Thymus (tissue), 11 donors: Measurements from ENCODE around the gene CXCL14. TPM values are rescaled to one million over a fixed set of nuclear protein-coding genes. Genes with fewer than 3 reads are reported as not detected.

ENCODE experiments used
- DNase-seq, 9 donors: peaks; one replicate each; pipeline ENCODE4 v3.0.0-alpha.2; 2013; ENCODE audit warnings: low spot score in 9 of 9, low read depth in 6 of 9, missing footprints in 1 of 9
- H3K27ac ChIP-seq, 2 donors: one replicate each; pipeline ENCODE4 v1.5.1; 2013; ENCODE audit warnings: control low read depth in 1 of 2, low read depth in 1 of 2, low read length in 1 of 2, mild to moderate bottlenecking in 1 of 2, moderate library complexity in 1 of 2
- H3K27me3 ChIP-seq, 2 donors: one replicate each; pipeline ENCODE4 v1.5.1; 2013; ENCODE audit warnings: low read length in 1 of 2; ENCODE audit not compliant: control insufficient read depth in 2 of 2, insufficient read depth in 1 of 2
- H3K36me3 ChIP-seq, 2 donors: one replicate each; pipeline ENCODE4 v1.5.1; 2013; ENCODE audit warnings: low read length in 1 of 2, mild to moderate bottlenecking in 1 of 2, moderate library complexity in 1 of 2; ENCODE audit not compliant: control insufficient read depth in 2 of 2, insufficient read depth in 2 of 2
- H3K4me1 ChIP-seq, 2 donors: one replicate each; pipeline ENCODE4 v1.5.1; 2013; ENCODE audit warnings: low read length in 2 of 2; ENCODE audit not compliant: control insufficient read depth in 2 of 2, insufficient read depth in 2 of 2
- H3K4me3 ChIP-seq, 2 donors: one replicate each; pipeline ENCODE4 v1.5.1; 2013; ENCODE audit warnings: low read length in 2 of 2, control low read depth in 1 of 2, mild to moderate bottlenecking in 1 of 2
- H3K9me3 ChIP-seq, 2 donors: one replicate each; pipeline ENCODE4 v1.5.1; 2013; ENCODE audit warnings: low read length in 1 of 2, mild to moderate bottlenecking in 1 of 2; ENCODE audit not compliant: control insufficient read depth in 2 of 2, insufficient read depth in 1 of 2
- WGBS: extraction: QIAGEN DNeasy Blood & Tissue Kit; methylation state at CpG from one replicate; pipeline ENCODE4 v1.1.7; 2013; 5-methylcytosine and 5-hydroxymethylcytosine counted together
- polyA plus RNA-seq: library from polyadenylated mRNA; stranded (reverse); fragments of 200-250 nt; gene quantifications from one replicate; pipeline ENCODE4 v1.2.3, GENCODE V29; 2013
- total RNA-seq: library from RNA; stranded (reverse); fragments of 120-200 nt; gene quantifications from one replicate; pipeline ENCODE4 v1.2.4, GENCODE V29; 2013
- donor health status: healthy.

The CXCL14 gene
- total and polyA plus RNA-seq, 2 donors = 12.6 to 17.0 TPM

GRCh38 chr5:135566422-135567400 is 12.1 kb downstream of the CXCL14 start:
- Histone ChIP-seq H3K27ac (no peak overlapping the region), H3K27me3 (peaks cover 0 to 8% of the 10 kb centered on the region in 2 donors), H3K4me1 (no peaks in the 10 kb centered on the region), H3K36me3 (no peaks in the 10 kb centered on the region), H3K9me3 (no peaks in the 10 kb centered on the region), H3K4me3 (no peak overlapping the region)
- DNase-seq = no peak
- 91% methylated on average over 16 of the region's 16 CpGs for WGBS

- 37% methylated on average over 16 of the region's 16 CpGs for WGBS
- Histone ChIP-seq H3K4me1 (peaks cover 0 to 2% of the 10 kb centered on the region in 2 donors), H3K27ac (no peak overlapping the region), H3K36me3 (no peaks in the 10 kb centered on the region), H3K4me3 (no peak overlapping the region), H3K27me3 (peaks cover 0 to 7% of the 10 kb centered on the region in 2 donors), H3K9me3 (no peaks in the 10 kb centered on the region)
- peak in 7 of 9 donors; percentile 4 to 72 (median 37) for DNase-seq
These were observed 12.9 kb downstream of the CXCL14 start for GRCh38 chr5:135565725-135566421.

- Histone ChIP-seq H3K4me1 (peaks cover 0 to 3% of the 10 kb centered on the region in 2 donors), H3K36me3 (no peaks in the 10 kb centered on the region), H3K27me3 (peaks cover 0 to 7% of the 10 kb centered on the region in 2 donors), H3K27ac (no peak overlapping the region), H3K4me3 (no peak overlapping the region), H3K9me3 (no peaks in the 10 kb centered on the region)
- DNase-seq = no peak
- 85% methylated on average over 6 of the region's 6 CpGs for whole genome bisulfite sequencing
These were observed 13.5 kb downstream of the CXCL14 start for GRCh38 chr5:135565266-135565665.

GRCh38 chr5:135564331-135564730 is 14.5 kb downstream of the CXCL14 start:
- H3K36me3 ChIP-seq = no peaks in the 10 kb centered on the region

GRCh38 chr5:135561266-135561665 is 17.5 kb downstream of the CXCL14 start:
- DNase-seq = no peak
- H3K27me3 ChIP-seq = peaks cover 0 to 25% of the 10 kb centered on the region in 2 donors
- H3K27ac ChIP-seq = no peak overlapping the region
- peaks cover 0 to 3% of the 10 kb centered on the region in 2 donors for H3K4me1 ChIP-seq
- H3K9me3 ChIP-seq = no peaks in the 10 kb centered on the region
- 94% methylated on average over 6 of the region's 6 CpGs for WGBS
- H3K36me3 ChIP-seq = no peaks in the 10 kb centered on the region
- H3K4me3 ChIP-seq = no peak overlapping the region

More at GRCh38 chr5:135564331-135564730, 14.5 kb downstream of the CXCL14 start:
- no peak overlapping the region for H3K27ac ChIP-seq
- H3K4me1 ChIP-seq = peaks cover 0 to 3% of the 10 kb centered on the region in 2 donors
- peaks cover 0 to 12% of the 10 kb centered on the region in 2 donors for H3K27me3 ChIP-seq
- H3K4me3 ChIP-seq = no peak overlapping the region
- H3K9me3 ChIP-seq = no peaks in the 10 kb centered on the region
- 91% methylated on average over 5 of the region's 5 CpGs for WGBS
- DNase-seq = no peak

- H3K4me3 ChIP-seq = no peak overlapping the region
- DNase-seq = peak; percentile 42 to 83 (median 55)
- no peak overlapping the region for H3K27ac ChIP-seq
- 21% methylated on average over 14 of the region's 14 CpGs for WGBS
- H3K9me3 ChIP-seq = no peaks in the 10 kb centered on the region
- H3K36me3 ChIP-seq = no peaks in the 10 kb centered on the region
- H3K27me3 ChIP-seq = peaks cover 0 to 26% of the 10 kb centered on the region in 2 donors
- peaks cover 0 to 3% of the 10 kb centered on the region in 2 donors for H3K4me1 ChIP-seq
These were observed 17.9 kb downstream of the CXCL14 start for GRCh38 chr5:135560858-135561257.

GRCh38 chr5:135559354-135559753 is 19.4 kb downstream of the CXCL14 start:
- H3K4me3 ChIP-seq = no peak overlapping the region
- no peak overlapping the region for H3K27ac ChIP-seq
- whole genome bisulfite sequencing = 43% methylated on average over 6 of the region's 6 CpGs
- H3K4me1 ChIP-seq = peaks cover 0 to 3% of the 10 kb centered on the region in 2 donors
- H3K9me3 ChIP-seq = no peaks in the 10 kb centered on the region
- no peaks in the 10 kb centered on the region for H3K36me3 ChIP-seq
- no peak for DNase-seq
- peaks cover 0 to 29% of the 10 kb centered on the region in 2 donors for H3K27me3 ChIP-seq

- Histone ChIP-seq H3K36me3 (no peaks in the 10 kb centered on the region), H3K27me3 (peaks cover 0 to 37% of the 10 kb centered on the region in 2 donors), H3K4me1 (peaks cover 0 to 3% of the 10 kb centered on the region in 2 donors), H3K27ac (no peak overlapping the region), H3K9me3 (no peaks in the 10 kb centered on the region), H3K4me3 (no peak overlapping the region)
- no peak for DNase-seq
- 85% methylated on average over 11 of the region's 11 CpGs for WGBS
These were observed 21.5 kb downstream of the CXCL14 start for GRCh38 chr5:135557076-135557838.
